Measurements from ENCODE around the gene ZNF324. TPM values are rescaled to one million over a fixed set of nuclear protein-coding genes. Genes with fewer than 3 reads are reported as not detected.

Gene ZNF324
- total and polyA plus RNA-seq, 2 of the 4 experiments (the other 2 are of a cell fraction) = 6.0 to 6.6 TPM

- no peak overlapping the region for H4K8ac ChIP-seq (ENCODE audit: low read depth in 2 of 2, low read length in 2 of 2)
- no peak overlapping the region for H2AK9ac ChIP-seq (replicated peaks; ENCODE audit: low read depth, low read length, poor library complexity)
- no peak overlapping the region for H3K23ac ChIP-seq (ENCODE audit: low read depth, low read length)
- WGBS, 2 experiments (ENCODE audit: extremely low coverage in 2 of 2, insufficient read length in 1 of 2) = 97% methylated on average over 6 of the region's 17 CpGs; no CpG with 5 or more reads in 1 of the 2 experiments
- DNase-seq (no peak), ATAC-seq (ENCODE audit: low read depth) (no peak)
- no peak overlapping the region for H2BK15ac ChIP-seq (ENCODE audit: low read depth, low read length)
- no peaks in the 10 kb centered on the region for H3K27me3 ChIP-seq (ENCODE audit: control insufficient read depth, insufficient read depth, low read length)
- H4K20me1 ChIP-seq (ENCODE audit: insufficient read depth, low read length) = peaks cover 22% of the 10 kb centered on the region
- dilution Hi-C loops (cut with HindIII; ENCODE audit: low sequenced_read_pairs, unreplicated experiment) = no loop called here
- no peaks in the 10 kb centered on the region for H3K9me3 ChIP-seq (ENCODE audit: control insufficient read depth, insufficient read depth, low read length)
- H2BK5ac ChIP-seq (ENCODE audit: low read depth, low read length, poor library complexity, severe bottlenecking) = no peak overlapping the region
- no peak overlapping the region for H4K91ac ChIP-seq (ENCODE audit: insufficient read depth, low read depth, low read length)
- in situ Hi-C loops (cut with MboI; ENCODE audit: low sequenced_read_pairs) = no loop called here
- H3K9ac ChIP-seq (ENCODE audit: low read depth, low read length) = no peak overlapping the region
- POLR2A ChIA-PET (ENCODE audit: unreplicated experiment) = interaction anchor here (0.6 kb wide), 1 partner anchor 43 kb away, joined by 4 read pairs; no protein-coding TSS in a partner anchor
- peaks cover 29% of the 10 kb centered on the region for H3K36me3 ChIP-seq (ENCODE audit: control insufficient read depth, insufficient read depth, low read length)
- H3K4me1 ChIP-seq (ENCODE audit: control insufficient read depth, insufficient read depth, low read length) = peaks cover 12% of the 10 kb centered on the region
- H3K27ac ChIP-seq (ENCODE audit: insufficient read depth, low read length) = no peak overlapping the region
- intact Hi-C loops (cut with micrococcal nuclease) = no loop called here
- no peak overlapping the region for H3K56ac ChIP-seq (ENCODE audit: extremely low read depth, insufficient read depth, low read length)
- H4K5ac ChIP-seq (ENCODE audit: low read depth, low read length) = no peak overlapping the region
- BruUV-seq (replicated peaks) = no TSS peak
- no peak overlapping the region for H3K4ac ChIP-seq (ENCODE audit: low read depth, low read length)
- no peak overlapping the region for H2AFZ ChIP-seq (replicated peaks; ENCODE audit: low read length, poor library complexity)
- no peak overlapping the region for H3K4me2 ChIP-seq (ENCODE audit: low read depth, low read length)
- H3K18ac ChIP-seq (ENCODE audit: low read depth, low read length) = no peak overlapping the region
- H3K14ac ChIP-seq (replicated peaks; ENCODE audit: low read depth, low read length) = no peak overlapping the region
- H3K9me1 ChIP-seq (ENCODE audit: insufficient read depth, low read length) = peaks cover 29% of the 10 kb centered on the region
- no peak overlapping the region for H2BK120ac ChIP-seq (ENCODE audit: low read depth, low read length)
- no peak overlapping the region for H2AK5ac ChIP-seq (ENCODE audit: low read depth, low read length)
- H2BK20ac ChIP-seq (ENCODE audit: low read depth, low read length) = no peak overlapping the region
- H3K4me3 ChIP-seq (ENCODE audit: insufficient read depth, low read depth, low read length) = no peak overlapping the region
- CTCF ChIA-PET = no interaction called here
- peaks cover 14 to 45% of the 10 kb centered on the region in 2 experiments; a peak in 3 of 4 replicates for H3K79me1 ChIP-seq (ENCODE audit: low read depth in 1 of 2, low read length in 2 of 2)
- TF ChIP-seq CHD1 (IDR thresholded peaks at IDR 0.05; ENCODE audit: low read depth, low read length) (no peak), SMC3 (IDR thresholded peaks at IDR 0.05; ENCODE audit: low read depth, low read length) (no peak), FOS (IDR thresholded peaks at IDR 0.05; ENCODE audit: low read depth, low read length) (no peak), RFX5 (IDR thresholded peaks at IDR 0.05; ENCODE audit: low read depth, low read length) (no peak), NFE2L2 (IDR thresholded peaks at IDR 0.05; ENCODE audit: low read depth, low read length) (no peak), CTCF (conservative IDR thresholded peaks at IDR 0.05; ENCODE audit: low read depth, low read length) (no peak), RCOR1 (IDR thresholded peaks at IDR 0.05; ENCODE audit: insufficient replicate concordance, low read length) (no peak), MAFK (IDR thresholded peaks at IDR 0.05; ENCODE audit: low read depth, low read length) (no peak), BHLHE40 (IDR thresholded peaks at IDR 0.05; ENCODE audit: low read depth, low read length) (no peak), CEBPB (IDR thresholded peaks at IDR 0.05; ENCODE audit: low read depth, low read length) (no peak), MXI1 (IDR thresholded peaks at IDR 0.05; ENCODE audit: borderline replicate concordance, low read depth, low read length) (no peak), USF2 (IDR thresholded peaks at IDR 0.05; ENCODE audit: low read depth, low read length) (no peak), RAD21 (IDR thresholded peaks at IDR 0.05; ENCODE audit: low read length) (no peak), POLR2A (IDR thresholded peaks at IDR 0.05; ENCODE audit: low read depth, low read length) (no peak)
- TF ChIP-seq, protein P1, sequence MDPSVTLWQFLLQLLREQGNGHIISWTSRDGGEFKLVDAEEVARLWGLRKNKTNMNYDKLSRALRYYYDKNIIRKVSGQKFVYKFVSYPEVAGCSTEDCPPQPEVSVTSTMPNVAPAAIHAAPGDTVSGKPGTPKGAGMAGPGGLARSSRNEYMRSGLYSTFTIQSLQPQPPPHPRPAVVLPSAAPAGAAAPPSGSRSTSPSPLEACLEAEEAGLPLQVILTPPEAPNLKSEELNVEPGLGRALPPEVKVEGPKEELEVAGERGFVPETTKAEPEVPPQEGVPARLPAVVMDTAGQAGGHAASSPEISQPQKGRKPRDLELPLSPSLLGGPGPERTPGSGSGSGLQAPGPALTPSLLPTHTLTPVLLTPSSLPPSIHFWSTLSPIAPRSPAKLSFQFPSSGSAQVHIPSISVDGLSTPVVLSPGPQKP (IDR thresholded peaks at IDR 0.05; ENCODE audit: borderline replicate concordance, low read depth, low read length) = no peak
Observed at GRCh38 chr19:58469241-58470013, 2.5 kb downstream of the ZNF324 start.
